ENCODE measurements around the gene FOXJ3. TPM values are rescaled to one million over a fixed set of nuclear protein-coding genes. Genes with fewer than 3 reads are reported as not detected.

FOXJ3 gene
- total RNA-seq, 1 experiment from 2014 or later: 51.1 TPM

GRCh38 chr1:42359466-42359865 is 24.4 kb upstream of the FOXJ3 start (continued):
- TF ChIP-seq SRF (IDR thresholded peaks at IDR 0.05; ENCODE audit: low read depth): no peak
- TF ChIP-seq MAX (IDR thresholded peaks at IDR 0.05): no peak
- no peak for TF ChIP-seq TCF7L2 (IDR thresholded peaks at IDR 0.05; ENCODE audit: borderline replicate concordance, extremely low read depth, insufficient read depth, insufficient read length)
- TF ChIP-seq RAD21 (IDR thresholded peaks at IDR 0.05; ENCODE audit: low read depth): no peak
- TF ChIP-seq POLR2A (IDR thresholded peaks at IDR 0.05; ENCODE audit: borderline replicate concordance, extremely low read depth, insufficient read depth, insufficient read length): no peak
- TF ChIP-seq ZNF274 (IDR thresholded peaks at IDR 0.05; ENCODE audit: low read depth, low read length): no peak
- TF ChIP-seq EGR1 (IDR thresholded peaks at IDR 0.05; ENCODE audit: low read depth): no peak
- TF ChIP-seq FOSL1 (IDR thresholded peaks at IDR 0.05; ENCODE audit: low read depth): no peak
- TF ChIP-seq ELF1 (IDR thresholded peaks at IDR 0.05; ENCODE audit: borderline replicate concordance, low read depth): no peak
- TF ChIP-seq SIN3A (IDR thresholded peaks at IDR 0.05; ENCODE audit: low read depth): no peak
- TF ChIP-seq CBX3 (IDR thresholded peaks at IDR 0.05; ENCODE audit: low read depth): no peak

GRCh38 chr1:42358791-42359190 is 23.8 kb upstream of the FOXJ3 start:
- Histone ChIP-seq H3K36me3 (ENCODE audit: control insufficient read depth in 1 of 2, insufficient read depth in 2 of 2, low read length in 2 of 2) (no peaks in the 10 kb centered on the region), H3K4me3 (replicated peaks in 1 of 2; ENCODE audit: low read depth in 1 of 2, low read length in 2 of 2) (no peak overlapping the region), H3K4me2 (ENCODE audit: low read length) (no peak overlapping the region), H2AFZ (ENCODE audit: low read depth, low read length, poor library complexity, severe bottlenecking) (no peak overlapping the region), H3K9me2 (ENCODE audit: insufficient read depth) (no peaks in the 10 kb centered on the region), H3K27ac (ENCODE audit: low read depth, low read length) (no peak overlapping the region), H3K79me2 (ENCODE audit: insufficient read depth, low read length) (no peaks in the 10 kb centered on the region), H3K9ac (ENCODE audit: low read length) (no peak overlapping the region), H4K20me1 (ENCODE audit: insufficient read depth) (no peaks in the 10 kb centered on the region), H3K4me1 (ENCODE audit: control insufficient read depth in 1 of 2, insufficient read depth in 2 of 2, low read length in 2 of 2) (no peaks in the 10 kb centered on the region), H3K27me3 (ENCODE audit: insufficient read depth, low read length) (no peaks in the 10 kb centered on the region), H3K9me3 (ENCODE audit: control insufficient read depth in 1 of 2, insufficient read depth in 1 of 2, low read depth in 1 of 2, low read length in 2 of 2) (no peaks in the 10 kb centered on the region)
- RAD21 ChIA-PET (ENCODE audit: low non-redundant PET in 1 of 2, low total read pairs in 2 of 2, uncharacterized antibody in 2 of 2, unreplicated experiment in 2 of 2): no interaction called here
- intact Hi-C loops (cut with micrococcal nuclease): no loop called here
- ATAC-seq (no peak), DNase-seq (ENCODE audit: low read depth, low spot score) (no peak)
- POLR2A ChIA-PET: no interaction called here
- TF ChIP-seq RAD21 (IDR thresholded peaks at IDR 0.05; ENCODE audit: low read depth) (no peak), ZBTB33 (IDR thresholded peaks at IDR 0.05; ENCODE audit: extremely low read depth, insufficient replicate concordance, low read length) (no peak), MAX (IDR thresholded peaks at IDR 0.05) (no peak), EZH2 (IDR thresholded peaks at IDR 0.05) (no peak), SIN3A (IDR thresholded peaks at IDR 0.05; ENCODE audit: low read depth) (no peak), TCF7L2 (IDR thresholded peaks at IDR 0.05; ENCODE audit: borderline replicate concordance, extremely low read depth, insufficient read depth, insufficient read length) (no peak), YY1 (IDR thresholded peaks at IDR 0.05; ENCODE audit: extremely low read depth, insufficient replicate concordance, low read depth, low read length) (no peak), CTCF (IDR thresholded peaks at IDR 0.05 in 2 of 3, conservative IDR thresholded peaks at IDR 0.05 in 1 of 3; ENCODE audit: borderline replicate concordance in 1 of 3, insufficient read depth in 1 of 3, low read depth in 2 of 3, low read length in 2 of 3) (no peak), POLR2A (IDR thresholded peaks at IDR 0.05; ENCODE audit: borderline replicate concordance, extremely low read depth, insufficient read depth, insufficient read length) (no peak)
- CTCF ChIA-PET: no interaction called here
- BruUV-seq (replicated peaks): no TSS peak
